UCSD-AML1 (cell line): ENCODE measurements around the gene TIGAR.

Experiments used
- DNase-seq: peaks from one replicate; lab custom pipeline; 2025; ENCODE audit not compliant: unreplicated experiment; lab: John Stamatoyannopoulos, UW

TIGAR gene, protein sequence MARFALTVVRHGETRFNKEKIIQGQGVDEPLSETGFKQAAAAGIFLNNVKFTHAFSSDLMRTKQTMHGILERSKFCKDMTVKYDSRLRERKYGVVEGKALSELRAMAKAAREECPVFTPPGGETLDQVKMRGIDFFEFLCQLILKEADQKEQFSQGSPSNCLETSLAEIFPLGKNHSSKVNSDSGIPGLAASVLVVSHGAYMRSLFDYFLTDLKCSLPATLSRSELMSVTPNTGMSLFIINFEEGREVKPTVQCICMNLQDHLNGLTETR

GRCh38 chr12:4320853-4321701, at the start of gene TIGAR:
Gene TIGAR (plus strand): TSS chr12:4321213. CDS start chr12:4321272, 59 bp downstream.
- peak; percentile 96 for DNase-seq

DNA sequence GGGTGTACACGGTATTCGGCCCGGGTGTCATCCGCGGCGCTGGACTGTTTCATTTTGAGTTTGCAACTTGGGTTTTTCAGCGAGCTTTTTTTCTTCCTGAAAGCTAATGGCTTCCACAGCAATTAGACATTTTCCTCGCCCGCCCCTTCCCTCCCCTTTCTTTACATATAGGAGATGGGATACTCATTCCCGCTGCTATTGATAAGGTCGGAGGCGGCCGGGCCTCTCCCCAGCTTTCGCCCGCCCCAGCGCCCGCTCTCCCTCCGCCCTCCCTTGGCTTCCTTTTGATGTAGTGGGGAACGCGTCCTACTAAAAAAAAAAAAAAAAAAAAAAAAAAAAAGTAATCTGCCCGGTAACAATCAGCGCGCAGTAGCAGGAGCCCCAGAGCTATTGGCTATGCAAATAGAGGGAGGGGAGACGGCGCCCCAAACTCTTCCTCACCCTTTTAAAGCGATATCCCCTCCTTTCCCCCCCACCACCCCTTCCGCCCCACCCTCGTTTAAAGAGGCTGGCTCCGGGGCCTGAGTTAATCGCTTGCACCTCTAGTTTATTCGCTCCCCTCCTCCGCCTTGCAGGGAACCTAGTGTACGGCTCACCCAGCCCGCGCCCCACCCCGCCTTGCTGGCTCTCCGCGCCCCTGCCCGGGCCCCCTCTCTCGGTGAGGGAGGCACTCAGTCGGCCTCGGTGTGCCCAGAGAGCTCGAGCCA, 49.1 kb upstream of the TIGAR start:
- peak; percentile 87 for DNase-seq

DNA sequence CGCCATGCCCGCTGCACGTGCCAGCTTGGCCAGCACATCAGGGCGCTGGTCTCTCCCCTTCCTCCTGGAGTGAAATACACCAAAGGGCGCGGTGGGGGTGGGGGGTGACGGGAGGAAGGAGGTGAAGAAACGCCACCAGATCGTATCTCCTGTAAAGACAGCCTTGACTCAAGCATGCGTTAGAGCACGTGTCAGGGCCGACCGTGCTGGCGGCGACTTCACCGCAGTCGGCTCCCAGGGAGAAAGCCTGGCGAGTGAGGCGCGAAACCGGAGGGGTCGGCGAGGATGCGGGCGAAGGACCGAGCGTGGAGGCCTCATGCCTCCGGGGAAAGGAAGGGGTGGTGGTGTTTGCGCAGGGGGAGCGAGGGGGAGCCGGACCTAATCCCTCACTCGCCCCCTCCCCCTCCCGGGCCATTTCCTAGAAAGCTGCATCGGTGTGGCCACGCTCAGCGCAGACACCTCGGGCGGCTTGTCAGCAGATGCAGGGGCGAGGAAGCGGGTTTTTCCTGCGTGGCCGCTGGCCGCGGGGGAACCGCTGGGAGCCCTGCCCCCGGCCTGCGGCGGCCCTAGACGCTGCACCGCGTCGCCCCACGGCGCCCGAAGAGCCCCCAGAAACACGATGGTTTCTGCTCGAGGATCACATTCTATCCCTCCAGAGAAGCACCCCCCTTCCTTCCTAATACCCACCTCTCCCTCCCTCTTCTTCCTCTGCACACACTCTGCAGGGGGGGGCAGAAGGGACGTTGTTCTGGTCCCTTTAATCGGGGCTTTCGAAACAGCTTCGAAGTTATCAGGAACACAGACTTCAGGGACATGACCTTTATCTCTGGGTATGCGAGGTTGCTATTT, 48.4 kb upstream of the TIGAR start:
- DNase-seq, result peak; percentile 87

- DNase-seq, result no peak
Observed at GRCh38 chr12:4273273-4273651, 47.8 kb upstream of the TIGAR start.

- peak; percentile 86 for DNase-seq
Observed at GRCh38 chr12:4273652-4274395, 47.2 kb upstream of the TIGAR start, which contains the start of gene CCND2. Gene CCND2 (plus strand): TSS chr12:4273762. CDS start chr12:4274041, 279 bp downstream.

- no peak for DNase-seq
Observed at GRCh38 chr12:4274396-4275015, 46.5 kb upstream of the TIGAR start.

- no peak for DNase-seq
Observed at GRCh38 chr12:4275016-4275869, 45.8 kb upstream of the TIGAR start.

DNA sequence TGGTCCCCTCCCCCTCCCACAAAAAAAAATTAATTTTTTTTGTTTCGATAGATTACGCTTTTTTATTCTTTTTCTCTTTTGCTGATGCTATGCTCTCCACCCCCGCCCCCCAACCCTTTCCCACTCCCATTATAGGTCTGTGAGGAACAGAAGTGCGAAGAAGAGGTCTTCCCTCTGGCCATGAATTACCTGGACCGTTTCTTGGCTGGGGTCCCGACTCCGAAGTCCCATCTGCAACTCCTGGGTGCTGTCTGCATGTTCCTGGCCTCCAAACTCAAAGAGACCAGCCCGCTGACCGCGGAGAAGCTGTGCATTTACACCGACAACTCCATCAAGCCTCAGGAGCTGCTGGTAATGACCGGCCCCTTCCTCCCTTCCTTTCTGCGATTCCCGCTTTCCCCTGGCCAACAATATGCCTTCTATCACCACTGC, 45.1 kb upstream of the TIGAR start:
- no peak for DNase-seq

DNA sequence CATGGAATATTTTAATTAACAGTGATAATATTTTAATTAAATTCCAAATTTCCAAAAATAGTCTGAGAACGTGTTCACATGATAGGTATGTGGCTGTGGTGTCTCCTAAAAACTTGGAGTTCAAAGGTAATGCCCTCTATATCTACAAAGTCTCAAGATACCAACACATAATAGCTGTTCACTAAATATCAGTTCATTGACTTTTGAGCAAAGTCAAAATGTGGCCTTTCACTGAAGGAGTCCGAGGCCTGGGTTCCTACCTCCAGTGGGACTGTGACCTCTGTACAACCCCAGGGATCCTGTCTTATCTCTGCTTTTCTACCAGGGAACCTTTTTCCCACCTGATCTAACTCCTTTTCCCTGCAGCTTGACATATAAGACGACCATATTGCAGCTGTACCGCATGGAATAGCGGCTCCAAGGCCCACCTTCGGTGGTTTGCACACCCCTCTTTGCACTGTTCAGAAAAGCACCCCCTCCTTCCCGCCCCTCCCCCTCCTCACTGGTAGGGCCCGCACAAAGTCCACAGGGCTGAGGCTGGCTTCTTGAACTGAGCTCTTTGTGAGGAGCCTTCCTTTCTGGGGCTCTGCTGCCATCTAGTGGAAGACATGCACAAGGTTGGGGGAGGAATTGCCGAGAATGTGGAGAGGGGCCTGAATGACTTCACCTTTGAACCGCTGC, 44.3 kb upstream of the TIGAR start:
- DNase-seq, result peak; percentile 79

GRCh38 chr12:4277205-4277543, 43.8 kb upstream of the TIGAR start:
- DNase-seq, result no peak

GRCh38 chr12:4277857-4278256, 43.2 kb upstream of the TIGAR start:
- DNase-seq, result no peak

DNA sequence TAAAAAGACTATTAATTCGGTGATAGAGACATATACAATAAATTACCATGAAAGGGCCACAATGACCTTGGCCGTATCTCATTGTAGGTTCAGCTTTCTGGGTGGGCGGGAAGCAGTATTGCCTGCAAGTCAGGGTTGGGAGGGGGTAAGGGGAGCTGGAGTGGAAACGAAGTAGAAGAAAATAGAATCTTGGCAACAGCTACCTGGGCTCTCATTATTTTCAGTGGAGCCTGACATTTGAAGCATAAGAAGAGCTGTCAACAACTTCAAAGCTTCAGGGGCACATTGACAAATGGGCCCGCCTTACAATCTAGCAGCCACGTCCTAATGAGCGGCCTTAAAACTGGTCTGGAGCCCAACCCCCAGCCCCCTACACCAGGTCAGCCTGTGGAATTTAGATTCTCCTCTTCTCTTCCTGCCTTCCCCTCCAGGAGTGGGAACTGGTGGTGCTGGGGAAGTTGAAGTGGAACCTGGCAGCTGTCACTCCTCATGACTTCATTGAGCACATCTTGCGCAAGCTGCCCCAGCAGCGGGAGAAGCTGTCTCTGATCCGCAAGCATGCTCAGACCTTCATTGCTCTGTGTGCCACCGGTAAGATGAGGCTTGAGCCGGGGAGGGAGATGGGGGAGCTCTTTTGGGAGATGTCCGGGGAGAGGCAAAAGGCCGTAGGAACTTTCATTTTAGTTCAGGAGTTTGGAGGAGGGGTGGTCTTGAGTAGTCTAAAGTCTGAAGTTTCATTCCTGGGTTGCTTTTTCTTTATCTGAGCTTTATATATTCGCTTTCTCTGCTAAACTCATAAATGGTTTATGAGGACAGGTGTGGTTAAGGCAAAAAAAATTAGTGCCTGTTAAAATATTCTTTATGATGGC, 42.5 kb upstream of the TIGAR start:
- no peak for DNase-seq

GRCh38 chr12:4279198-4279690, 41.8 kb upstream of the TIGAR start:
- DNase-seq, result no peak

GRCh38 chr12:4280351-4281163, 40.5 kb upstream of the TIGAR start:
- no peak for DNase-seq

DNA sequence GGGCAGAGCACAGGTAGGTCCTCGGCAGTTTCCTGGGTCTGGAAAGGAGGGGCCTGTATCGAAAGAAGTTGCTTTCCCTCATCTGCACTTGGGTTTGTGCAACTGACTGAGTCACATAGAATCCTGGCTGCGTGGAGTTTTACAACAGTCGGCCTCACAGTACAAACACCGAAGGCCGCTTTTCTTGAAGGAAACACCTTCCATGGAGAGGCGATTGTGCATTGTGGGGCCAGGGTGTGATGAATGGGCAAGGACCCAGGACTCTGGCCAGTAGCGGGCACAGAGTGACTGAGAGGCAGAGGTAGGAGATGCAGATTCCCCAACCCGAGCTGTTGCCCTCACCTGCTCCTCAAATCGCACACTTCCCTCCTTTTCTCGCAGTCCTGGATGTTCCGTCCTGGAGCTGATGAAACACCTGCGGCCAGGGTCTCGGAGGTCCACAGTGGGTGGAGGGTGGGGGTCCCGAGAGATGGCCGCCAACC, 39.8 kb upstream of the TIGAR start:
- no peak for DNase-seq
